GM19351 (cell line): ENCODE data around the gene TAF11L6.
"Not testable (repeated sequence)": the region's sequence is repeated elsewhere in the genome, so short reads cannot be mapped to it uniquely, and the experiment has no call there.

Source experiments
- ATAC-seq: cut with Tn5 transposase; IDR thresholded peaks from one replicate; pipeline ENCODE4 v1.9.1; 2021; ENCODE audit warnings: mild to moderate bottlenecking, moderate library complexity; ENCODE audit not compliant: unreplicated experiment

Gene TAF11L6

GRCh38 chr5:17528369-17528768, at the start of gene TAF11L6:
Gene TAF11L6, plus strand, starts transcription at chr5:17528669.
- not testable (repeated sequence) for ATAC-seq

- no peak for ATAC-seq
Measured at GRCh38 chr5:17481378-17481777, 47.1 kb upstream of the TAF11L6 start.

- ATAC-seq, result no peak
Measured at GRCh38 chr5:17482790-17483189, 45.7 kb upstream of the TAF11L6 start.

- ATAC-seq, result not testable (repeated sequence)
Measured at GRCh38 chr5:17486464-17487173, 41.9 kb upstream of the TAF11L6 start.

GRCh38 chr5:17487174-17487512, 41.3 kb upstream of the TAF11L6 start:
- ATAC-seq, result no peak

GRCh38 chr5:17491257-17491656, 37.2 kb upstream of the TAF11L6 start:
- ATAC-seq, result not testable (repeated sequence)

GRCh38 chr5:17492770-17493169, 35.7 kb upstream of the TAF11L6 start:
- ATAC-seq, result no peak

- no peak for ATAC-seq
Measured at GRCh38 chr5:17497446-17497845, 31.0 kb upstream of the TAF11L6 start.

- not testable (repeated sequence) for ATAC-seq
Measured at GRCh38 chr5:17497931-17498330, 30.5 kb upstream of the TAF11L6 start, which contains the start of gene TAF11L2. Gene TAF11L2, plus strand, starts transcription at chr5:17498231.

- no peak for ATAC-seq
Measured at GRCh38 chr5:17511775-17512325, 16.6 kb upstream of the TAF11L6 start.

GRCh38 chr5:17517526-17517925, 10.9 kb upstream of the TAF11L6 start:
- ATAC-seq, result not testable (repeated sequence)

GRCh38 chr5:17518067-17518466, 10.4 kb upstream of the TAF11L6 start, which contains the start of gene TAF11L3:
Gene TAF11L3, plus strand, starts transcription at chr5:17518367.
- ATAC-seq, result not testable (repeated sequence)

- ATAC-seq, result not testable (repeated sequence)
Measured at GRCh38 chr5:17519508-17519907, 9.0 kb upstream of the TAF11L6 start.

GRCh38 chr5:17521501-17521900, 7.0 kb upstream of the TAF11L6 start, which contains the start of gene TAF11L4:
Gene TAF11L4, plus strand, starts transcription at chr5:17521801.
- not testable (repeated sequence) for ATAC-seq

- not testable (repeated sequence) for ATAC-seq
Measured at GRCh38 chr5:17524935-17525334, 3.5 kb upstream of the TAF11L6 start, which contains the start of gene TAF11L5. Gene TAF11L5, plus strand, starts transcription at chr5:17525235.

- ATAC-seq, result not testable (repeated sequence)
Measured at GRCh38 chr5:17526504-17526903, 2.0 kb upstream of the TAF11L6 start.
